ENCODE results near the gene TMEM222.

Gene TMEM222

GRCh38 chr1:27306892-27307761 is 14.8 kb upstream of the TMEM222 start:
- DNase-seq (ENCODE audit: low spot score): no peak

- no peak for DNase-seq (ENCODE audit: low spot score)
Observed at GRCh38 chr1:27307874-27308598, 13.9 kb upstream of the TMEM222 start.

- DNase-seq (ENCODE audit: low spot score): no peak
Observed at GRCh38 chr1:27314169-27314568, 7.8 kb upstream of the TMEM222 start.

GRCh38 chr1:27314737-27315136 is 7.2 kb upstream of the TMEM222 start:
- no peak for DNase-seq (ENCODE audit: low spot score)

GRCh38 chr1:27316860-27317259 is 5.1 kb upstream of the TMEM222 start:
- no peak for DNase-seq (ENCODE audit: low spot score)

- no peak for DNase-seq (ENCODE audit: low spot score)
Observed at GRCh38 chr1:27318136-27318535, 3.8 kb upstream of the TMEM222 start.

GRCh38 chr1:27318596-27318995 is 3.4 kb upstream of the TMEM222 start:
- DNase-seq (ENCODE audit: low spot score): no peak

GRCh38 chr1:27322569-27323240 is 742 bp downstream of the TMEM222 start:
- DNase-seq (ENCODE audit: low spot score): peak; percentile 18

- DNase-seq (ENCODE audit: low spot score): no peak
Observed at GRCh38 chr1:27325286-27325685, 3.3 kb downstream of the TMEM222 start.

- DNase-seq (ENCODE audit: low spot score): no peak
Observed at GRCh38 chr1:27327964-27328363, 6.0 kb downstream of the TMEM222 start.

GRCh38 chr1:27330786-27331185 is 8.8 kb downstream of the TMEM222 start:
- DNase-seq (ENCODE audit: low spot score): no peak

- DNase-seq (ENCODE audit: low spot score): no peak
Observed at GRCh38 chr1:27331426-27331825, 9.5 kb downstream of the TMEM222 start.

- no peak for DNase-seq (ENCODE audit: low spot score)
Observed at GRCh38 chr1:27331922-27332321, 10.0 kb downstream of the TMEM222 start.

GRCh38 chr1:27332536-27333281 is 10.7 kb downstream of the TMEM222 start:
- DNase-seq (ENCODE audit: low spot score): peak; percentile 77

GRCh38 chr1:27333717-27334279 is 11.8 kb downstream of the TMEM222 start:
- DNase-seq (ENCODE audit: low spot score): no peak

- no peak for DNase-seq (ENCODE audit: low spot score)
Observed at GRCh38 chr1:27335506-27336422, 13.8 kb downstream of the TMEM222 start.

GRCh38 chr1:27336756-27337155 is 14.8 kb downstream of the TMEM222 start:
- no peak for DNase-seq (ENCODE audit: low spot score)

- no peak for DNase-seq (ENCODE audit: low spot score)
Observed at GRCh38 chr1:27338751-27339150, 16.8 kb downstream of the TMEM222 start.

GRCh38 chr1:27339213-27339612 is 17.2 kb downstream of the TMEM222 start:
- DNase-seq (ENCODE audit: low spot score): no peak

- peak; percentile 88 for DNase-seq (ENCODE audit: low spot score)
Observed at GRCh38 chr1:27341525-27342252, 19.7 kb downstream of the TMEM222 start, which contains the start of gene SYTL1. Gene SYTL1, plus strand, starts transcription at chr1:27342022. Its CDS starts 3,313 bp downstream, at chr1:27345335.

Data from germinal center (tissue), 1 donor.